Activated CD4-positive, alpha-beta T cell treated with anti-CD3 and anti-CD28 coated beads, Interleukin-2, amount 10 ng/mL, durations not matched to agents 7 days and 5 days (primary cell): ENCODE data around the gene PVALB. TPM values are rescaled to one million over a fixed set of nuclear protein-coding genes. Genes with fewer than 3 reads are reported as not detected.

Experiments
- CTCF ChIA-PET: fragments of 350-600 bp; sonication (Branson Sonifier 250); formaldehyde crosslinking; loops from one replicate; lab custom pipeline; 2021; ENCODE audit warnings: antibody characterized with exemption; lab: Charles Lee
- POLR2A ChIA-PET: fragments of 350-600 bp; sonication (Branson Sonifier 250); formaldehyde crosslinking; loops from one replicate; lab custom pipeline; 2021; ENCODE audit warnings: antibody characterized with exemption; lab: Charles Lee
- DNase-seq: peaks from one replicate; pipeline ENCODE4 v3.0.0-alpha.2; 2020
- H3K27ac Mint-ChIP-seq: one replicate; pipeline ENCODE4 v1.8.0; 2021; ENCODE audit warnings: mild to moderate bottlenecking, moderate library complexity, mixed read lengths
- H3K27me3 Mint-ChIP-seq: one replicate; pipeline ENCODE4 v1.8.0; 2021; ENCODE audit warnings: mixed read lengths
- H3K36me3 Mint-ChIP-seq: one replicate; pipeline ENCODE4 v1.8.0; 2021; ENCODE audit warnings: low read depth, mixed read lengths
- H3K4me1 Mint-ChIP-seq: one replicate; pipeline ENCODE4 v1.8.0; 2021; ENCODE audit warnings: mixed read lengths
- H3K4me3 Mint-ChIP-seq: one replicate; pipeline ENCODE4 v1.8.0; 2021; ENCODE audit warnings: mild to moderate bottlenecking, moderate library complexity, mixed read lengths
- H3K9me3 Mint-ChIP-seq: one replicate; pipeline ENCODE4 v1.8.0; 2021; ENCODE audit warnings: mixed read lengths
- total RNA-seq, 2 experiments: library from RNA; stranded (reverse); gene quantifications; one replicate each; pipeline ENCODE4 v1.2.3, GENCODE V29; 2021

The PVALB gene
- total RNA-seq, 2 experiments from 2014 or later, result not detected

GRCh38 chr22:36838119-36839030 lies 21.5 kb upstream of the PVALB start:
- Mint-ChIP-seq H3K4me1 (no peaks in the 10 kb centered on the region), H3K27ac (no peak overlapping the region), H3K9me3 (peaks cover 12% of the 10 kb centered on the region), H3K4me3 (no peak overlapping the region), H3K27me3 (peaks cover 25% of the 10 kb centered on the region), H3K36me3 (peaks cover 2% of the 10 kb centered on the region)
- CTCF ChIA-PET, result interaction anchor here (0.9 kb wide), 1 partner anchor 24 kb away, joined by 4 read pairs; no protein-coding TSS in a partner anchor
- DNase-seq, result no peak
- POLR2A ChIA-PET, result no interaction called here

GRCh38 chr22:36835903-36836302 lies 19.1 kb upstream of the PVALB start:
- Mint-ChIP-seq H3K27ac (no peak overlapping the region), H3K4me1 (peaks cover 3% of the 10 kb centered on the region), H3K36me3 (peaks cover 2% of the 10 kb centered on the region), H3K9me3 (peaks cover 12% of the 10 kb centered on the region), H3K4me3 (no peak overlapping the region), H3K27me3 (peaks cover 30% of the 10 kb centered on the region)
- ChIA-PET CTCF (interaction anchor here (1.3 to 1.4 kb wide), 3 partner anchors 17 to 37 kb away, joined by 3 to 5 read pairs (median 3); no protein-coding TSS in a partner anchor), POLR2A (no interaction called here)
- DNase-seq, result no peak

GRCh38 chr22:36833073-36833472 lies 16.2 kb upstream of the PVALB start:
- H3K27ac Mint-ChIP-seq, result no peak overlapping the region
- H3K36me3 Mint-ChIP-seq, result no peaks in the 10 kb centered on the region
- peaks cover 10% of the 10 kb centered on the region for H3K9me3 Mint-ChIP-seq
- H3K4me3 Mint-ChIP-seq, result no peak overlapping the region
- ChIA-PET POLR2A (no interaction called here), CTCF (interaction anchor here (0.8 to 1.9 kb wide), 2 partner anchors 23 to 286 kb away, joined by 3 to 12 read pairs; no protein-coding TSS in a partner anchor)
- peaks cover 37% of the 10 kb centered on the region for H3K27me3 Mint-ChIP-seq
- H3K4me1 Mint-ChIP-seq, result peaks cover 19% of the 10 kb centered on the region
- no peak for DNase-seq

GRCh38 chr22:36831717-36832116 lies 14.9 kb upstream of the PVALB start:
- ChIA-PET POLR2A (no interaction called here), CTCF (interaction anchor here (1.6 to 1.9 kb wide), 2 partner anchors 25 to 121 kb away, joined by 3 to 12 read pairs; no protein-coding TSS in a partner anchor)
- peaks cover 20% of the 10 kb centered on the region for H3K4me1 Mint-ChIP-seq
- no peak for DNase-seq
- H3K27ac Mint-ChIP-seq, result no peak overlapping the region
- peaks cover under 1% of the 10 kb centered on the region for H3K9me3 Mint-ChIP-seq
- no peaks in the 10 kb centered on the region for H3K36me3 Mint-ChIP-seq
- H3K4me3 Mint-ChIP-seq, result no peak overlapping the region
- peaks cover 42% of the 10 kb centered on the region for H3K27me3 Mint-ChIP-seq

DNA sequence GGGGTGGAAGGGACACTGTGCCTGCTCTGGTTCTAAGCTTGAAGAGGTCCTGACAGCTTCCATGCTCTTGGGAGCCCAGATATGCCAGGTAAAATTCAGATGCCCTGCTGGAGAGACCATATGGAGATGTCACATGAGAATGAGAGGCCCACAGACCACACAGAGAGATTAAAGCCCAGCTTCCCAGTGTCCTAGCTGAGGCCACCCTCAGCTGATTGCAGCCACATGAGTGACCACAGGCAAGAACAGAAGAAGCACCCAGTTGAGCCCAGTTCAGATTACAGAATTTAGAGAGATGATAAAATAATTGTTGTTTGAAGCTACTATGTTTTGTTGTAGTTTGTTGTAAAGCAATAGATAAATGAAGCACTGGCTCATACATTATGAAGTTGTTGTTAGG lies 14.4 kb upstream of the PVALB start:
- POLR2A ChIA-PET, result no interaction called here

DNA sequence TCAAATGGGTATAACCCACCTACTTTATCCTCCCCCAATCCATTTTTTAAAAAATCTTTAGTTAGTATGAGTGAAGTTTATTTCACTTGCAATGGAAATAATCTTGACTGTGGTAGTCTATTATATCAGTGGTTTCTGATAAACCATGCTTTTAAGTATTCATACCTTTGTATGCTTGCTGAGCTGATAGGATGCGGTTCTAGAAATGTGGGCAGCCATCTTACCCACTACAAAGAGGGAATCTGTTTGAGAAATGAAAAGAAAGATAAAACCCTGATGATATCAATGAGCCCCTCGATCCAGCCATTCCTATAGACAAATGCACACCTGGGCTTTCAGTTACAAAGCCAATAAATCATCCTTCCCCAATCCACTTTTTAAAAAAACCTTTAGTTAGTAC lies 13.8 kb upstream of the PVALB start:
- peaks cover 20% of the 10 kb centered on the region for H3K4me1 Mint-ChIP-seq
- peak; percentile 39 for DNase-seq
- CTCF ChIA-PET, result no interaction called here
- no peaks in the 10 kb centered on the region for H3K9me3 Mint-ChIP-seq
- H3K27ac Mint-ChIP-seq, result no peak overlapping the region
- H3K4me3 Mint-ChIP-seq, result no peak overlapping the region
- no peaks in the 10 kb centered on the region for H3K36me3 Mint-ChIP-seq
- POLR2A ChIA-PET, result no interaction called here
- H3K27me3 Mint-ChIP-seq, result peaks cover 42% of the 10 kb centered on the region

More for the DNA sequence above, 14.4 kb upstream of the PVALB start:
- H3K27ac Mint-ChIP-seq, result no peak overlapping the region
- no peaks in the 10 kb centered on the region for H3K36me3 Mint-ChIP-seq
- no peak overlapping the region for H3K4me3 Mint-ChIP-seq
- no peak for DNase-seq
- H3K9me3 Mint-ChIP-seq, result no peaks in the 10 kb centered on the region
- CTCF ChIA-PET, result interaction anchor here (1.6 kb wide), 1 partner anchor 121 kb away, joined by 3 read pairs; no protein-coding TSS in a partner anchor
- peaks cover 20% of the 10 kb centered on the region for H3K4me1 Mint-ChIP-seq
- peaks cover 42% of the 10 kb centered on the region for H3K27me3 Mint-ChIP-seq

DNA sequence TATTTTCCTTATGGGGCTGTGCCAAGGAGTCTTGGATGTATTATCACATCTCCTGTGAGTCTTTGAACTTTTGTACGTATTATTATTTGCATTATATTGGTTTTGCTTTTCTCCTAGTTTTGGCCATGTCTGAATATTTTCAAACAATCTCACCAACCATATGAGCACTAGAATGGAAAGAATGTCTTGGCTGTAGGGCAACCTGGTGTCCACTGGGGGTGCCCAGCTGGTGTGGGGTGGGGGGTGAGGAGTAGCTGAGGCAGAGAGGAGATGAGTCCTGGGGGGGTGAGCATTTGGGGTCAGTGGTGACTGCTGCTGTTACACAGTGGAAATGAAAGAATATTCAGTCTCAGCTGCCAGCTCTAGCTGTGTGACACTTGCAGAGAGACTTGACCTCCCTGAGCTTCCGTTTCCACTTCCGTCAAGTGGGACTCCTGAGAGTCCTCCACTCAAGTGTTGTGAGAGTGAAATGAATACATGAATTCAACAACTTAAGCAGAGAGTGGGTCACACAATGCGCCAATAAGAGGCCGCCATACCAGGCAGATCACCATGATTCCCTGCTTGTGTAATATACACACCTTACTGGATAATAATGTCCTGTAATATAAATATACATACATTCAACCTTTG lies 12.7 kb upstream of the PVALB start:
- peaks cover 44% of the 10 kb centered on the region for H3K27me3 Mint-ChIP-seq

DNA sequence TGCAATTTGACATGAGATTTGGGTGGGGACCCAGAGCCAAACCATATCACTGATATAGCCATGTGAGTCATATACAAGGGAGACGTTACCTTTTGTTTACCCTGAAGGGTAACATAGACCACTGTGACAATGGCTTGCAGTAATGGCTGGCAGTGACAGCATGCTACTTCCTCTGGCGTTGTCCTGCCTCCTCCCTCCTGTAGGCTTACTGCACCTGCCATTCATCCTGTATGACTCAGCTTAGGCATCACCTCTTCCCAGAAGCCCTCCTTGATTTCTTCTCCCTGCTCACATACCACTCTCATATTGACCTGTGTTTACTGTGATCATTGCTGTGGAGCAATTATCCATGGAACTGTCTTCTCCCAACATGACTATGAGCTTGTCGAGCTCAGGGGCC lies 12.0 kb upstream of the PVALB start:
- H3K27ac Mint-ChIP-seq, result no peak overlapping the region
- H3K27me3 Mint-ChIP-seq, result peaks cover 42% of the 10 kb centered on the region
- H3K9me3 Mint-ChIP-seq, result no peaks in the 10 kb centered on the region
- ChIA-PET POLR2A (no interaction called here), CTCF (interaction anchor here (1.1 to 1.4 kb wide), 3 partner anchors 8 to 41 kb away, joined by 3 to 4 read pairs (median 3); no protein-coding TSS in a partner anchor)
- no peak overlapping the region for H3K4me3 Mint-ChIP-seq
- H3K4me1 Mint-ChIP-seq, result peaks cover 20% of the 10 kb centered on the region
- H3K36me3 Mint-ChIP-seq, result no peaks in the 10 kb centered on the region
- DNase-seq, result no peak

More for the DNA sequence above, 12.7 kb upstream of the PVALB start:
- H3K4me3 Mint-ChIP-seq, result no peak overlapping the region
- ChIA-PET POLR2A (no interaction called here), CTCF (interaction anchor here (1.1 to 1.4 kb wide), 3 partner anchors 9 to 42 kb away, joined by 3 to 4 read pairs (median 3); no protein-coding TSS in a partner anchor)
- H3K4me1 Mint-ChIP-seq, result peaks cover 20% of the 10 kb centered on the region
- no peaks in the 10 kb centered on the region for H3K9me3 Mint-ChIP-seq
- DNase-seq, result no peak
- H3K27ac Mint-ChIP-seq, result no peak overlapping the region
- no peaks in the 10 kb centered on the region for H3K36me3 Mint-ChIP-seq

DNA sequence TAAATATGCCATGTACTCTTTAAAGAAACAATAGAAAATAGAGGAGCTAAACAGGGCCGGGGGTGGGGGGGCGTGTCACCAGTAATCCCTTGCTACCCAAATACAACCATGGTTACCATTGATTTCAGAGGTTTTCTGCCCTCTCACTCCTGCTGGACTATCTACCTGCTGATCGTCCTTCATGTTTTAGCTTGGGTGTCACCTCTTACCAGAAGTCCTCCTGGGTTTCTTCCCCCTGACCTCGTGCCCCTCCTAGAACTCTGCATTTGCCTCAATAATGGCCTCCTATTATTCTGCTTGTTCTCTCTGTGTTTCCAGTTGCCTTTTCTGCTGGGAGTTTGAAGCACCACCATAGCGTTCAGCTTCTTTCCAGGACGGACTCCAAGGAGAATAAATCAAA lies 9.4 kb upstream of the PVALB start:
- Mint-ChIP-seq H3K27me3 (peaks cover 26% of the 10 kb centered on the region), H3K27ac (no peak overlapping the region), H3K4me1 (peaks cover 20% of the 10 kb centered on the region), H3K9me3 (no peaks in the 10 kb centered on the region), H3K36me3 (no peaks in the 10 kb centered on the region), H3K4me3 (no peak overlapping the region)
- POLR2A ChIA-PET, result no interaction called here
- no peak for DNase-seq
- CTCF ChIA-PET, result interaction anchor here (0.6 to 1.4 kb wide), 5 partner anchors 30 to 451 kb away, joined by 3 to 5 read pairs (median 3); no protein-coding TSS in a partner anchor

- Mint-ChIP-seq H3K27ac (no peak overlapping the region), H3K4me1 (peaks cover 6% of the 10 kb centered on the region), H3K36me3 (no peaks in the 10 kb centered on the region), H3K27me3 (peaks cover 28% of the 10 kb centered on the region), H3K4me3 (no peak overlapping the region), H3K9me3 (no peaks in the 10 kb centered on the region)
- POLR2A ChIA-PET, result no interaction called here
- no peak for DNase-seq
- CTCF ChIA-PET, result no interaction called here
These were observed 7.8 kb upstream of the PVALB start for GRCh38 chr22:36824655-36825054.

GRCh38 chr22:36823186-36823839 lies 6.5 kb upstream of the PVALB start:
- peaks cover 37% of the 10 kb centered on the region for H3K27me3 Mint-ChIP-seq
- ChIA-PET CTCF (interaction anchor here (1.3 kb wide), 1 partner anchor 30 kb away, joined by 3 read pairs; no protein-coding TSS in a partner anchor), POLR2A (no interaction called here)
- no peak overlapping the region for H3K4me3 Mint-ChIP-seq
- H3K36me3 Mint-ChIP-seq, result no peaks in the 10 kb centered on the region
- peaks cover 1% of the 10 kb centered on the region for H3K4me1 Mint-ChIP-seq
- H3K9me3 Mint-ChIP-seq, result no peaks in the 10 kb centered on the region
- DNase-seq, result no peak
- no peak overlapping the region for H3K27ac Mint-ChIP-seq

DNA sequence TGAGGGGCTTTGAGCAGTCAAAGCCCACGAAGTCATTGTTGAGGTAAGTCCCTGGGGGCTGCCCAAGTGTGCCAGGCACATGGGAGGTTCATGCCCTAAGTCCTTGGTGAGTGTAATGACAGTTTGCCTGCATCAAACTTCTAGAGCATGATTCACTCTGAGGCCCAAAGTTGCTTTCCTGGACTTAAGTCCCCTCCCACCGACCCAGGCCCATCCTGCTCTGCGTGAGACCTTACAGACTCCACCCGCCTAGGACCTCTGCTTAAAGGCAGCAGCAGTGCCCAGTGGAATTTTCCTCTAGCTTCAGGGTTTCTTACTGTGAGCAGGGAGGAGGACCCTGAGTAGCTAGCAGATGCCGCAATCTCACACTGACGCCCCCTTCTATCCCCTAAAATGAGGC lies 5.7 kb upstream of the PVALB start:
- peaks cover 3% of the 10 kb centered on the region for H3K4me1 Mint-ChIP-seq

More for the DNA sequence above, 5.7 kb upstream of the PVALB start:
- DNase-seq, result no peak
- CTCF ChIA-PET, result no interaction called here
- Mint-ChIP-seq H3K27ac (no peak overlapping the region), H3K9me3 (no peaks in the 10 kb centered on the region), H3K36me3 (no peaks in the 10 kb centered on the region), H3K27me3 (peaks cover 41% of the 10 kb centered on the region), H3K4me3 (no peak overlapping the region)
- POLR2A ChIA-PET, result no interaction called here
